WI38 (cell line): ENCODE results near the gene TMEM44.
A peak's percentile ranks its signal among the peaks of the same experiment; 100 is the strongest.

Experiments
- H3K4me3 ChIP-seq: 2 replicates; pipeline ENCODE4 v1.5.1; 2011; ENCODE audit warnings: low read depth, mild to moderate bottlenecking, control low read depth, low read length
- TF ChIP-seq, protein P1 (sequence below): IDR thresholded peaks from 2 replicates; pipeline ENCODE4 v1.5.1; 2012; ENCODE audit warnings: low read depth, mild to moderate bottlenecking, control low read depth, low read length

TMEM44 gene

DNA sequence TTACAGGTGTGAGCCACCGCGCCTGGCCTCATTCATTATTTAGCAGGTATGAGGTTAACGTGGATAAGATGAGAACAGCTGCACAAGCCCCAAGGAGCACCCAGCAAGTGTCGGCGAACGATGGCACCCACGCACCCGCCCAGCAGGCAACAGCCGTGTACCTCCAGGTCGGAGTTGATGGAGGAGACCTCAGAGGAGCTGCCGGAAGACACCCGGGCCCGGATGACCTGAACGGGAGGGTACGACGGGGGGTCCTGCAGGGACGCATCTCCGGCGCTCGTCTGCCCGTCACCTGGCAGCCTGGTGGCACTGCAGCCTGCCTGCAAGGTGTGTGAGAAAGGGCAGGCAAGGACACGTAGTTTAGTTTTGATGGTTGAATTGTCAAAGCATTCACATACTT lies 29.1 kb downstream of the TMEM44 start:
- TF ChIP-seq, protein P1, sequence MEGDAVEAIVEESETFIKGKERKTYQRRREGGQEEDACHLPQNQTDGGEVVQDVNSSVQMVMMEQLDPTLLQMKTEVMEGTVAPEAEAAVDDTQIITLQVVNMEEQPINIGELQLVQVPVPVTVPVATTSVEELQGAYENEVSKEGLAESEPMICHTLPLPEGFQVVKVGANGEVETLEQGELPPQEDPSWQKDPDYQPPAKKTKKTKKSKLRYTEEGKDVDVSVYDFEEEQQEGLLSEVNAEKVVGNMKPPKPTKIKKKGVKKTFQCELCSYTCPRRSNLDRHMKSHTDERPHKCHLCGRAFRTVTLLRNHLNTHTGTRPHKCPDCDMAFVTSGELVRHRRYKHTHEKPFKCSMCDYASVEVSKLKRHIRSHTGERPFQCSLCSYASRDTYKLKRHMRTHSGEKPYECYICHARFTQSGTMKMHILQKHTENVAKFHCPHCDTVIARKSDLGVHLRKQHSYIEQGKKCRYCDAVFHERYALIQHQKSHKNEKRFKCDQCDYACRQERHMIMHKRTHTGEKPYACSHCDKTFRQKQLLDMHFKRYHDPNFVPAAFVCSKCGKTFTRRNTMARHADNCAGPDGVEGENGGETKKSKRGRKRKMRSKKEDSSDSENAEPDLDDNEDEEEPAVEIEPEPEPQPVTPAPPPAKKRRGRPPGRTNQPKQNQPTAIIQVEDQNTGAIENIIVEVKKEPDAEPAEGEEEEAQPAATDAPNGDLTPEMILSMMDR = no peak
- H3K4me3 ChIP-seq = no peak overlapping the region

DNA sequence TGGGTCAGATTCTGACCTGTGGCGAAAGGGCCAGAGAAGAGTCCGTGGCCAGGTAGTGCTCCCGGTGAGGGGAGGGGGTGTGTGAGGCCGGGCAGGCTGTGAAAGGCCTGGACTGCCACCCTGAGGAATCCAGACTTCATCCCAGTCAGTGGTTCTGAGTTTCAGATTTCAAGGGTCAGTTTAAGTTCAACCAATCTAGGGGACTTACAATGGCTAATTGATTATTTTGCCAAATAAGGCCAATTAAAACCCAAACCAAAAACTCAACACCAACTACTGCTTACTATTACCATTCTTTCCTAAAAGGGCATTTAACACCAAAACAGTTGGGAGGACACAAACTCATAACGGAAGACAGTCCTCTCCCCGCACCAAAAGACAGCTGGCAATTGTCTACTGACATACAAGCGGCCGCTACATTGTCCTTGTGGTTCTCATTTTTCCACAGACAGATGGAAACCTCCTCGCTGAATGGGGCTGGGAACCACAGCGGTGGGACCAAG lies 30.5 kb downstream of the TMEM44 start:
- H3K4me3 ChIP-seq = no peak overlapping the region
- TF ChIP-seq, protein P1 = no peak

DNA sequence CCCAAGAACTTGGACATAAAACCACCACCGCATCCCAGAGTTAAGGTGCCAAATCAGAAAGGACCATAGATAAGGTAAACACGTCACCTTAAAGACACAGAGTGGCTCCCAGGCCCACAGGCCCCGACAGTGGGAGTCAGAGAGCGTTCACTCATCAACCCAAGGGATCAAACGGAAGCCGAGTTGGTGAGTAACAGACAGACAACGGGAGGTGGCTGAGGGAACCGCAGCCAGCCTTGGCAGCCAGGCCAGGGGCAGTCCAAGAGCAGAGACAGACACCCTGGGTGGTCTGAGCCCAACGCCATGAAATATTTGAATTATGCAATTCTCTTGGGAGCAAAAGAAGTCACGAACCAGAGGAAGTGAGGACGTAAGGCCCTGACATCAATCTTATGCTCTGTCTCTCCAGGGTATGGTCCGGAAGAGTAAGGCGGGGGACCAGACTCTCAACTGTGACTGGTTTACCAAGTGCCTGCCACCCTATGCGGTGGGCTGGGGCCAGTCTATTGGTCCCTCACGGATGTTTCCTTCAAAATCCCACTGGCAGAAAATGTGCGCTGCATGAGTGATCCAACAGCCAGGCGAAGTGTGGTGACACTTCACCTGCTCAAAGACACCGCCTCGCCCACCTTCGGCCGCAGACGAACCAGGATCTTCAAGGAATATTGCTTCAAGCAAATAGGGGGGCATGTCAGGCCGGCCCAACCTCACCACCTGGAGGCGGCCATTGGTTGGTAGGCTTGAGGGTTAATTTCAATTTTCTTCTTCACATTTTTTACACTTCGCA lies 34.3 kb downstream of the TMEM44 start:
- TF ChIP-seq, protein P1 = no peak
- no peak overlapping the region for H3K4me3 ChIP-seq

DNA sequence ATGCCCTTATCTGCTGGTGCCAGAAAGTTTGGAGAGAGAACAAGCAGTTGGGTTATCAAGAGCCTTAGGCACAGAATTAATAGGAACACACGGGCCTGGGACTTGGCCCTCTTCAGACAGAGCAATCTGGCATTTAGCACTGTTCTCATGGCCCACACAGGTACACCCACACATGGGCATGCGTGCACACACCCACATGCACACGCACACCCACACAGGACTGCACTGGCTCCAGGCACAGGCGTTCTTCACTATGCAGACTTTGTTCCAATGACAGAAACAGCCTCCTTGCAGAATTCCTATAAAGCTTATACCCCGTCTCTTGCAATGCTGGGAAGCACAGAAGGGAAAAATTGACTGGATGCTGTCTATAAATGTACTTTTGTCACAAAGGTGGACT lies 36.3 kb downstream of the TMEM44 start:
- no peak overlapping the region for H3K4me3 ChIP-seq
- TF ChIP-seq, protein P1 = no peak

DNA sequence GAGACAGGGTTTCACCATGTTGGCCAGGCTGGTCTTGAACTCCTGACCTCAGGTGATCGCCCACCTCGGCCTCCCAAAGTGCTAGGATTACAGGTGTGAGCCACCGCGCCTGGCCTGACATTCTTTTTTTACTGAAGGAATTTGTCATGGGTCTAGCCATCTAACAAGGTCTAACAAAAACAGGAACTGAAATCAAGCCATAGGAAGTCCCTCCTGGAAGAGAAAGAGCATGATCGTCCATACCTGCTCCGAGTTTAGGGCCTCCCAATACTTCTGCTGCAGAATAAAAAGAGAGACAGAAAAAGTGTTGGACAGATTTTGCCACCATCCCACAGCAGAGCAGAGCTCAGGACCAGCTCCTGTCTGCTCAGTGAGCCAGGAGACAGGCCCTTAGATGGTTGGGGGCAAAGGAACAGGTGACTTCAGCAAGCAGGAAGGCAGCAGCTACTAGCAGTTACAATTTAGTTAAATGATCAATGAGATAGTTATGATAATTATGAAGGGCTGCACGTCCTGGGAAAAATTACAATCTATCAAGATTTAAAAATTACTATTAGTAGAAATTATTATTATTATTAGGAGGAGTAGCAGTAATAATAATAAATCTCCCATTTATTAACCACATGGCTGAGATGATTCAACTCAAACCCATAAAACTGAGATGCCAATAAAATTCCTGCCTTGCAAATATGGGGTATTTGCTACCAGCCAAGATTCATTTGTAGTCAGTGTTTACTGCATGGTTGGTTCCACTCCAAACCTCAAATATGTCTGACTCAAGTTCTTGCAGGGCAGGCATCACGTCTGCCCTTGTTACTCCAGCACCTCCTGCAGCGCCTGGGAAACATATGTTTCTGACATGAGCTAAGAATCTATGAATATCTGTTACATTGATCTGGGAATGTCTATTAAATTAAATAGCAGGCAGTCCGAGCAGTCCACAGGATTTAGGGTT lies 40.1 kb downstream of the TMEM44 start:
- H3K4me3 ChIP-seq = no peak overlapping the region
- TF ChIP-seq, protein P1 = 0 out of 2 replicates have a peak, but pooled peaks have one; percentile 4

DNA sequence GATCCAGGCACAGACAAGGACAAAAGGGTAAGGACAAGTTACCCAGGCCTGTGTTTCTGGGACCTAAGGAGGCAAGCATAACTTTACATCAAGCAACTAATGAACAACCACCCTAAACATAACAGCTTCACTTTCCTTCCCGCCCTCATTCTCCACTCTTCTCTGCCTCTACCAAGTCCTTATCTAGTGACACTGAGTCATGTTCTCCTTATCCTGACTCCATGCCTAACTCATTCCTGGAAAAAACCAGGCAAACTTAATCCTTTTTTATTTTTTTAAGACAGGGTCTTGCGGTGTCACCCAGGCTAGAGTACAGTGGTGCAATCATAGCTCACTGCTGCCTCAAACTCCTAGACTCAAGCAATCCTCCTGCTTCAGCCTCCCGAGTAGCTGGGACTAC lies 44.5 kb downstream of the TMEM44 start:
- TF ChIP-seq, protein P1 = no peak
- no peak overlapping the region for H3K4me3 ChIP-seq

DNA sequence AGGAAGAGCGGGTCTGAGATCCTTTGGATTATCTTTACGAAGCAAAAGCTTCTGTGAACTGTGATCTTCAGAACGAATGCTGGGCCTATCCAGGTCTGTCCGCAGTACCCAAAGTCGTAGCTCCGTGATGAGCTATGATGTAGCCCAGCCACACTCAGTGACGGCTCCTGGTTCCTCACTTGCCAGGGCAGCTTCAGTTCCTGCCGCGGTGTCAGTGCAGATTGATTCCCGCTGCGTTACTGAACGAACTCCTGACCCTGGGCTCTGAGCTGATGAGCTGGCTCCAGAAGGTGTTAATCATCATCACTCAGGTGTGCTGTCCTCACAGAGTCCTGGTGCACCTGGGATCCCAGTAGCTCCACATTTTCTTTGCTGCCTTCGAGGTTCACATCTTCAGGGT lies 45.0 kb downstream of the TMEM44 start:
- TF ChIP-seq, protein P1 = no peak
- H3K4me3 ChIP-seq = no peak overlapping the region
